ENCODE results near the gene VEGFA.

The VEGFA gene

GRCh38 chr6:43833223-43833995 is 63.4 kb downstream of the VEGFA start:
- TF ChIP-seq, protein P1, sequence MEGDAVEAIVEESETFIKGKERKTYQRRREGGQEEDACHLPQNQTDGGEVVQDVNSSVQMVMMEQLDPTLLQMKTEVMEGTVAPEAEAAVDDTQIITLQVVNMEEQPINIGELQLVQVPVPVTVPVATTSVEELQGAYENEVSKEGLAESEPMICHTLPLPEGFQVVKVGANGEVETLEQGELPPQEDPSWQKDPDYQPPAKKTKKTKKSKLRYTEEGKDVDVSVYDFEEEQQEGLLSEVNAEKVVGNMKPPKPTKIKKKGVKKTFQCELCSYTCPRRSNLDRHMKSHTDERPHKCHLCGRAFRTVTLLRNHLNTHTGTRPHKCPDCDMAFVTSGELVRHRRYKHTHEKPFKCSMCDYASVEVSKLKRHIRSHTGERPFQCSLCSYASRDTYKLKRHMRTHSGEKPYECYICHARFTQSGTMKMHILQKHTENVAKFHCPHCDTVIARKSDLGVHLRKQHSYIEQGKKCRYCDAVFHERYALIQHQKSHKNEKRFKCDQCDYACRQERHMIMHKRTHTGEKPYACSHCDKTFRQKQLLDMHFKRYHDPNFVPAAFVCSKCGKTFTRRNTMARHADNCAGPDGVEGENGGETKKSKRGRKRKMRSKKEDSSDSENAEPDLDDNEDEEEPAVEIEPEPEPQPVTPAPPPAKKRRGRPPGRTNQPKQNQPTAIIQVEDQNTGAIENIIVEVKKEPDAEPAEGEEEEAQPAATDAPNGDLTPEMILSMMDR (conservative IDR thresholded peaks at IDR 0.05) = no peak
- H3K27ac ChIP-seq = no peak overlapping the region

DNA sequence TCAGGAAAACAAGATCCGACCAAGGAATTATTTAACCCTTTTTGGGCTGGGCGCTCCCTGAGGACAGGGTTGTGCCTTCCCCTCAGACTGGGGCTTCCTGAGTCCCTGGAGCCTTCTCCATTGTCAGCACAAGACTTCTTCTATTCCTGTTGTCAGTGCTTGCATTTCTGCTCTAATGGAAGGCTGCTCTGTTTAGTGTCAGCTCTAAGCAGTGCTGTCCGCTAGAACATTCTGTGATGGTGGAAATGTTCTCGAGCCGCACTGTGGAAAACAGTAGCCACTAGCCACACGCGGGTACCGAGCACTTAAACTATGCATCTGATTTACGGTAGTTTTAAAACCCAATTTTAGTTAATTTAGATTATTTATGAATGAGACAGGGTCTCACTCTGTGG is 64.0 kb downstream of the VEGFA start:
- TF ChIP-seq, protein P1 (conservative IDR thresholded peaks at IDR 0.05) = no peak
- no peak overlapping the region for H3K27ac ChIP-seq

GRCh38 chr6:43834528-43835155 is 64.6 kb downstream of the VEGFA start:
- H3K27ac ChIP-seq = no peak overlapping the region
- TF ChIP-seq, protein P1 (conservative IDR thresholded peaks at IDR 0.05) = no peak

- TF ChIP-seq, protein P1 (conservative IDR thresholded peaks at IDR 0.05) = no peak
Observed at GRCh38 chr6:43835872-43836419, 65.9 kb downstream of the VEGFA start.

More at GRCh38 chr6:43835872-43836419, 65.9 kb downstream of the VEGFA start:
- H3K27ac ChIP-seq = no peak overlapping the region
